GM10266 (cell line): ENCODE results near the gene GMPR2.

ENCODE experiments used
- DNase-seq: peaks from one replicate; pipeline ENCODE4 v3.0.0; 2012; ENCODE audit errors: extremely low spot score
- CTCF ChIP-seq: IDR thresholded peaks from 2 replicates; pipeline ENCODE4 v1.5.1; 2012; ENCODE audit warnings: mild to moderate bottlenecking, low read depth; ENCODE audit not compliant: control insufficient read depth, insufficient read depth; ENCODE audit errors: missing control alignments

Gene GMPR2

DNA sequence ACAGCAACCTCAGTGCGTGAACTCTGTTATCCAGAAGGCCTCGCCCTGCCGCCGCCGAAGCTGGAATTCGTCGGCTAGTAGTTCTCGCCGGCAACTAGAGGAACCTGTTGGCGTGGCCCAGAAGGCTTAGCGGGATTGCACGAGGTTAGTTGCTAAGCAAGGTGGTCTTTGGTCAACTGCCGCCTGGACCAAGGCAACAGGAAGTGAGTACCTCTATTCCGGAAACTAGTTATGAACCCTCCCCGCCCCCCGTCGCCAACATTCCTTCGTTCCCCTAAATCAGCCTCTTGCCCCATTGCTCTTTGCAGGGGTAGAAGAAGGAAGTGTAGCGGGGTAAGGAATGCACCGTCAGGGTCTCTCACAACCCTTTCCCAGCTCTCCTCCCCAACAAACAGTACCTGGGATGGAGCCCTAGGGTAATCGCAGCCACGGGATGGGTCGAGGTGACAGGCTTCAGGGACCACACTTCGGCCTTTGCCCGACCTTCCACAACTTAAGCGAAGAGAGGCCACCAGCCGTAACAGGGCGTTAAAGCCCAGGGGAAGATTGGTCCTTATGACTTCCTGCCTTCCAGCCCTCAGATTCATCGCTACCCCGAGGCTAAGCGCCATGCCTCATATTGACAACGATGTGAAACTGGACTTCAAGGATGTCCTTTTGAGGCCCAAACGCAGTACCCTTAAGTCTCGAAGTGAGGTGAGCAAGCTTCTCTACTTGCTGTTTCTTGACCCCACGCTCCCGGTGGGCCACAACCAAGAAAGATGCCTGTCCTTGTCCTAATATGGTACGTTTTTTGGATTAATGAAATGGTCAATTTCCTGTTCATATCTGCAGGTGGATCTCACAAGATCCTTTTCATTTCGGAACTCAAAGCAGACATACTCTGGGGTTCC, at the start of gene GMPR2:
Gene GMPR2, plus strand, starts transcription at position 285 of the 893 bp plus-strand sequence. Its CDS starts 325 bp downstream, at position 610.
- peak; percentile 55 for DNase-seq

DNA sequence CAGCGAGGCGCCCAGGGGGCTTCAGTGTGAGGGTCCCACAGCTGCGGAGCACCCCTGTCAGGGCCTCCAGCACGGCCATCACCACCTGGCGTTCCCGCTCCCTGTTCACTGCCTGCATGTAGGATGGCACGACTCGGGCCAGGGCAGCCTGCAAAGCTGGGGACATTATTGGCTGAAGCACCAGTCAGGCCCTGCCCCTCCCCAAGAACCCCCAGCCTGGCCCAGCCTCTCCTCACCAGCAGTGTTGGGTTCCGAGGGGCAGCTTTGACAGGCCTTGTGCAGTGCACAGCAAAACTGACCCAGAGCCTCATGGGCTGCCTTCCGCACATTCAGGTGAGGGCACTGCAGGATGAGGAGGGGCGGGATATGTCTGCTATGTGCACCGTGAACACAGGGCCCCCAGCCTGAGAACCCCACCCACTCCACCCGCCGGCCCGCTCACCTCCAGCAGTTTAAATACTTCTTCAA, 49.7 kb upstream of the GMPR2 start:
- no peak for TF ChIP-seq CTCF
- DNase-seq: no peak

More for the DNA sequence above, at the start of gene GMPR2:
- no peak for TF ChIP-seq CTCF

- DNase-seq: no peak
- TF ChIP-seq CTCF: no peak
These were observed 48.4 kb upstream of the GMPR2 start for GRCh38 chr14:24184104-24184970.

DNA sequence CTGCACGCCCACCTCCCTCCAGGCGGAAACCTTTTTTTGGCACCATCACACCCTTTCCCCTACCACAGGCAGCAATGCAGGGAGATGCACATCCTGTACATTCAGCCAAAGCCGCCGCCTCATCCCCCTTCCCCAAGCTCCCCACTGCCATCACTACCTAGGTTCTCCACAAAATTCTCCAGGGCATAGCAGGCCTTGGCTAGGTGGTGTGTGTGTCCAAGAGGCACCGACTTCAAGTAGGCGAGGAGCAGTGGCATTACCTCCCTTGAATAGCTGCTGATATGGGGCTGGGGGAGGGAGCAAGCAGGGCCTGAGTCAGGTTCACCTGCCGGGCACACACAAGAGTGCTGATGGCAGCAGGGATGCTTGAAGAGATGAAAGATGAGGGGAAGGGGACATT, 47.7 kb upstream of the GMPR2 start:
- no peak for TF ChIP-seq CTCF
- DNase-seq: no peak

- no peak for TF ChIP-seq CTCF
These were observed 47.0 kb upstream of the GMPR2 start for GRCh38 chr14:24185741-24186140.

DNA sequence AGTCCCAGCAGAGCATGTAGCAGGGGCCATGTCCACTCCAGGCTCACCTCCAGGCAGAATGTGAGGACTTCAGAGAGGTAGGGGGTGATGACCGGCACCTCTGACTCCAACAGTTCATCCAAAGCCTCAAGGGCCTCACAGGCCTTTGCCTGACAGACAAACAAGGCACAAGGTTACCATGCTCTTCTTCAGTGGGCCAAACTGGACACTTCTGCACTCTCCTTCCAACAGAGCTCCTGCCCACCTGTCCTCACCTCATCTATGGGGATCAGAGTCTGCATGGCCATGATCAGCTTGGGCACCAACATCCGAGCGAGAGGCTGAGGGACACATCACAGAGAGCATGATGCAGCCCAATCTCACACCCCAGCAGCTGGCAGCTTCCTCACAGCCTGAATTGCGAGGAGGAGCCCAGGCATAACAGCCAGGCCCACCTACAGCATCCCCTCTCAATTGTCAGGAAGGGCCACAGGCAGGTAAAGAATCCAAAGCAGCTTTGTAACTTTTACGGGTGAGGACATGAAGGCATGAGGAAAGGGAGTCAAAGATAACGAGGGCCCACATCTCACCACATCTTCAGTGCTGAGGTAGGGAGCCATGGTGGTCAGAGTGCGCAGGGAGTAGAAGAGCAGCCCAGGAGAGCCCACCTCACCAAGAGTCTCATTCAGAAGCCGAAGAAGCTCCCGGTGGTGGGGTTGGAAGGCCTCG, 45.7 kb upstream of the GMPR2 start:
- no peak for DNase-seq
- TF ChIP-seq CTCF: no peak

More at GRCh38 chr14:24185741-24186140, 47.0 kb upstream of the GMPR2 start:
- no peak for DNase-seq
